ENCODE measurements around the gene PHETA2.

GRCh38 chr22:42116848-42117424, 42.9 kb downstream of the PHETA2 start:
- no peak for TF ChIP-seq POLR2A (IDR thresholded peaks at IDR 0.05; ENCODE audit: low read depth, low read length)
- no peak for TF ChIP-seq CTCF (IDR thresholded peaks at IDR 0.05; ENCODE audit: extremely low read depth in 1 of 2, insufficient read depth in 1 of 2, low read depth in 1 of 2, low read length in 2 of 2)
- no peak for TF ChIP-seq POLR2AphosphoS5 (IDR thresholded peaks at IDR 0.05; ENCODE audit: insufficient read depth, low read depth, low read length)
- TF ChIP-seq MAX (IDR thresholded peaks at IDR 0.05; ENCODE audit: insufficient read depth, insufficient read length), result no peak
- no peak for TF ChIP-seq JUN (IDR thresholded peaks at IDR 0.05; ENCODE audit: borderline replicate concordance, insufficient read depth, insufficient read length, low read depth)
- no peak for TF ChIP-seq MYC (IDR thresholded peaks at IDR 0.05; ENCODE audit: low read depth, low read length)

All from endothelial cell of umbilical vein (primary cell).